Epithelial cell of esophagus (primary cell): ENCODE measurements around the gene GJA1.
"Not testable (repeated sequence)": the region's sequence is repeated elsewhere in the genome, so short reads cannot be mapped to it uniquely, and the experiment has no call there.

Source experiments
- DNase-seq: peaks from one replicate; pipeline ENCODE4 v3.0.0; 2010; ENCODE audit warnings: low read depth
- H3K4me3 ChIP-seq: 2 replicates; pipeline ENCODE4 v1.5.1; 2011; ENCODE audit warnings: mild to moderate bottlenecking, low read length, control low read depth
- CTCF ChIP-seq: IDR thresholded peaks from 2 replicates; pipeline ENCODE4 v1.5.1; 2011; ENCODE audit warnings: low read depth, mild to moderate bottlenecking, low read length, control low read depth, inconsistent platforms; ENCODE audit not compliant: insufficient read depth; ENCODE audit errors: missing control alignments

GJA1 gene

GRCh38 chr6:121438869-121439268 is 3.4 kb downstream of the GJA1 start:
- DNase-seq: no peak
- peak overlapping the region; percentile 90 for H3K4me3 ChIP-seq
- TF ChIP-seq CTCF: no peak

GRCh38 chr6:121439475-121439874 is 4.0 kb downstream of the GJA1 start:
- no peak for TF ChIP-seq CTCF
- no peak for DNase-seq
- no peak overlapping the region for H3K4me3 ChIP-seq

GRCh38 chr6:121439926-121440325 is 4.5 kb downstream of the GJA1 start:
- DNase-seq: no peak
- no peak overlapping the region for H3K4me3 ChIP-seq
- no peak for TF ChIP-seq CTCF

- TF ChIP-seq CTCF: no peak
- DNase-seq: no peak
- no peak overlapping the region for H3K4me3 ChIP-seq
These were observed 6.0 kb downstream of the GJA1 start for GRCh38 chr6:121441477-121441876.

GRCh38 chr6:121442576-121442975 is 7.1 kb downstream of the GJA1 start:
- DNase-seq: no peak
- no peak for TF ChIP-seq CTCF
- H3K4me3 ChIP-seq: no peak overlapping the region

GRCh38 chr6:121443971-121444541 is 8.6 kb downstream of the GJA1 start:
- no peak for DNase-seq
- H3K4me3 ChIP-seq: no peak overlapping the region
- no peak for TF ChIP-seq CTCF

GRCh38 chr6:121446705-121447104 is 11.3 kb downstream of the GJA1 start:
- DNase-seq: peak; percentile 69

GRCh38 chr6:121447746-121448145 is 12.3 kb downstream of the GJA1 start:
- DNase-seq, H3K4me3 ChIP-seq: not testable (repeated sequence)

More at GRCh38 chr6:121446705-121447104, 11.3 kb downstream of the GJA1 start:
- H3K4me3 ChIP-seq: not testable (repeated sequence)

GRCh38 chr6:121448528-121448927 is 13.1 kb downstream of the GJA1 start:
- not testable (repeated sequence) for H3K4me3 ChIP-seq, DNase-seq
